ENCODE data around the gene FKBP2.
A peak's percentile ranks its signal among the peaks of the same experiment; 100 is the strongest.

Gene FKBP2

GRCh38 chr11:64243236-64243854 is 2.5 kb downstream of the FKBP2 start:
- no peaks in the 10 kb centered on the region for H3K9me3 ChIP-seq (ENCODE audit: low read length)
- H3K79me2 ChIP-seq (ENCODE audit: insufficient read depth, low read length), result no peaks in the 10 kb centered on the region; the same call in 1 of the 2 replicates
- no peaks in the 10 kb centered on the region for H3K9me2 ChIP-seq (ENCODE audit: low read depth, low read length)
- H3K36me3 ChIP-seq (ENCODE audit: insufficient read depth, low read length), result peaks cover 30% of the 10 kb centered on the region; the same call in 1 of the 2 replicates
- H3K27me3 ChIP-seq (ENCODE audit: insufficient read depth, low read length), result no peaks in the 10 kb centered on the region
- TF ChIP-seq EZH2 (IDR thresholded peaks at IDR 0.05; ENCODE audit: borderline replicate concordance, low read length), result no peak
- no peak for TF ChIP-seq CTCF (IDR thresholded peaks at IDR 0.05; ENCODE audit: low read length)
- H3K9ac ChIP-seq (ENCODE audit: low read length), result no peak overlapping the region; the same call in 1 of the 2 replicates
- H4K20me1 ChIP-seq (ENCODE audit: insufficient read depth, low read length), result no peaks in the 10 kb centered on the region
- no peak overlapping the region for H2AFZ ChIP-seq (ENCODE audit: low read length)
- no peak overlapping the region for H3K4me2 ChIP-seq (ENCODE audit: low read length)
- H3K4me1 ChIP-seq (ENCODE audit: insufficient read depth, low read length, severe bottlenecking), result peaks cover 70% of the 10 kb centered on the region
- H3K4me3 ChIP-seq (ENCODE audit: low read depth, low read length, poor library complexity, severe bottlenecking), result no peak overlapping the region
- peak overlapping the region; percentile 73 for H3K27ac ChIP-seq (ENCODE audit: low read depth, low read length, poor library complexity, severe bottlenecking)
- H3F3A ChIP-seq (ENCODE audit: insufficient read depth, low read length), result peaks cover 12% of the 10 kb centered on the region; the same call in 1 of the 2 replicates

GRCh38 chr11:64244107-64244506 is 3.2 kb downstream of the FKBP2 start:
- H3F3A ChIP-seq (ENCODE audit: insufficient read depth, low read length), result peaks cover 4% of the 10 kb centered on the region; the same call in 1 of the 2 replicates
- H3K9me2 ChIP-seq (ENCODE audit: low read depth, low read length), result no peaks in the 10 kb centered on the region
- H3K27me3 ChIP-seq (ENCODE audit: insufficient read depth, low read length), result no peaks in the 10 kb centered on the region
- no peak overlapping the region for H2AFZ ChIP-seq (ENCODE audit: low read length)
- peaks cover 62% of the 10 kb centered on the region for H3K4me1 ChIP-seq (ENCODE audit: insufficient read depth, low read length, severe bottlenecking)
- no peak overlapping the region for H3K4me2 ChIP-seq (ENCODE audit: low read length)
- H3K9ac ChIP-seq (ENCODE audit: low read length), result no peak overlapping the region
- peak overlapping the region; percentile 73 for H3K27ac ChIP-seq (ENCODE audit: low read depth, low read length, poor library complexity, severe bottlenecking)
- H4K20me1 ChIP-seq (ENCODE audit: insufficient read depth, low read length), result no peaks in the 10 kb centered on the region
- no peak for TF ChIP-seq CTCF (IDR thresholded peaks at IDR 0.05; ENCODE audit: low read length)
- no peak for TF ChIP-seq EZH2 (IDR thresholded peaks at IDR 0.05; ENCODE audit: borderline replicate concordance, low read length)
- no peaks in the 10 kb centered on the region; the same call in 1 of the 2 replicates for H3K79me2 ChIP-seq (ENCODE audit: insufficient read depth, low read length)
- no peak overlapping the region for H3K4me3 ChIP-seq (ENCODE audit: low read depth, low read length, poor library complexity, severe bottlenecking)
- H3K9me3 ChIP-seq (ENCODE audit: low read length), result no peaks in the 10 kb centered on the region
- peaks cover 22% of the 10 kb centered on the region; the same call in 1 of the 2 replicates for H3K36me3 ChIP-seq (ENCODE audit: insufficient read depth, low read length)

- Histone ChIP-seq H2AFZ (ENCODE audit: low read length) (no peak overlapping the region), H3K9ac (ENCODE audit: low read length) (peak overlapping the region; percentile 91), H3K36me3 (ENCODE audit: insufficient read depth, low read length) (peaks cover 21% of the 10 kb centered on the region; the same call in 1 of the 2 replicates), H3K9me2 (ENCODE audit: low read depth, low read length) (no peaks in the 10 kb centered on the region), H3K27ac (ENCODE audit: low read depth, low read length, poor library complexity, severe bottlenecking) (peak overlapping the region; percentile 85), H4K20me1 (ENCODE audit: insufficient read depth, low read length) (no peaks in the 10 kb centered on the region), H3K4me2 (ENCODE audit: low read length) (peak overlapping the region; percentile 79), H3K4me1 (ENCODE audit: insufficient read depth, low read length, severe bottlenecking) (peaks cover 54% of the 10 kb centered on the region), H3K9me3 (ENCODE audit: low read length) (no peaks in the 10 kb centered on the region), H3F3A (ENCODE audit: insufficient read depth, low read length) (0 out of 2 replicates have a peak, but pooled peaks cover 3% of the 10 kb centered on the region), H3K79me2 (ENCODE audit: insufficient read depth, low read length) (no peaks in the 10 kb centered on the region; the same call in 1 of the 2 replicates), H3K4me3 (ENCODE audit: low read depth, low read length, poor library complexity, severe bottlenecking) (peak overlapping the region; percentile 91), H3K27me3 (ENCODE audit: insufficient read depth, low read length) (no peaks in the 10 kb centered on the region)
- TF ChIP-seq CTCF (IDR thresholded peaks at IDR 0.05; ENCODE audit: low read length), result no peak
- no peak for TF ChIP-seq EZH2 (IDR thresholded peaks at IDR 0.05; ENCODE audit: borderline replicate concordance, low read length)
These were observed 4.1 kb downstream of the FKBP2 start for GRCh38 chr11:64244966-64245365.

Data from OCI-LY1 (cell line).